ENCODE data around the gene VILL. TPM values are rescaled to one million over a fixed set of nuclear protein-coding genes. Genes with fewer than 3 reads are reported as not detected.

The VILL gene
- total RNA-seq, 1 experiment from 2014 or later: 1.2 TPM

DNA sequence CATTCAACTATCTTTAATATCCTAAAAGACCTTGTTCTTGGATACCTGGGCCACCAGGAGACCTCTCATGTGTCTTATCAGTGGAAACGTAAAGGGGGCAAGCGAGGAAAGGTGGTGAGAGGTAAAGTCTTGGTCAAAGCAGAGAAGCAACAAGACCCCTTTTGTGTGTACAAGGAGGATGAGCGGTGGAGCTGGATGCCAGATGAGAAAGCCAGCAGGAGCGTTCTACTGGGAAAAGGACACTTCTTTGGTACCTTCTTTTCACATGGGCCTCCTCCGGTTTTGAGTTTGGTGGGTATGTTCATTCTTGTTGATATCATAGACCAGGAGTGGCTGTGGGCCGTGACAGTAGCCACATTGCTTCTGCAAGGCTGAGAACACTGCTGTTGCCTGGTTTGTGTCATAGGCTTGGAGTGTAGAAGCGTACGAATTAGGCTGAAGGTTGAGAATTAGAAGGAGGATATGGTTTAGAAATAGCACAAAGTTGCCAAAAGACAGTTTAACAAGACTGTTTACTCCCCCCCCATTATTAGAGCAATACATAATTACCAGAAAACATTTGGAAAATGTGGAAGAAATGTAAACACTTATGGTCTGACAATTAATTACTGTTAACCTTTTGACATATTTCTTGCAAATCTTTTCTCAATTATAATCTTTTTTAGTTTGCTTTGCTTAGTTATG lies 46.8 kb upstream of the VILL start:
- Histone ChIP-seq H4K20me1 (ENCODE audit: insufficient read depth) (no peaks in the 10 kb centered on the region), H3K79me2 (ENCODE audit: insufficient read depth, low read length) (no peaks in the 10 kb centered on the region)

More for the DNA sequence above, 46.8 kb upstream of the VILL start:
- Histone ChIP-seq H3K4me3 (replicated peaks in 1 of 2; ENCODE audit: low read depth in 1 of 2, low read length in 2 of 2) (no peak overlapping the region), H3K9me2 (ENCODE audit: insufficient read depth) (no peaks in the 10 kb centered on the region), H3K27me3 (ENCODE audit: insufficient read depth, low read length) (no peaks in the 10 kb centered on the region), H3K9ac (ENCODE audit: low read length) (no peak overlapping the region), H3K4me2 (ENCODE audit: low read length) (no peak overlapping the region), H3K36me3 (ENCODE audit: control insufficient read depth in 1 of 2, insufficient read depth in 2 of 2, low read length in 2 of 2) (no peaks in the 10 kb centered on the region), H3K9me3 (ENCODE audit: control insufficient read depth in 1 of 2, insufficient read depth in 1 of 2, low read depth in 1 of 2, low read length in 2 of 2) (no peaks in the 10 kb centered on the region), H3K27ac (ENCODE audit: low read depth, low read length) (no peak overlapping the region; the same call in 1 of the 2 replicates), H2AFZ (ENCODE audit: low read depth, low read length, poor library complexity, severe bottlenecking) (no peak overlapping the region), H3K4me1 (ENCODE audit: control insufficient read depth in 1 of 2, insufficient read depth in 2 of 2, low read length in 2 of 2) (peaks cover 56 to 58% of the 10 kb centered on the region in 2 experiments)
- intact Hi-C loops (cut with micrococcal nuclease): no loop called here
- POLR2A ChIA-PET: no interaction called here
- no peak for DNase-seq (ENCODE audit: low read depth, low spot score)
- BruUV-seq (replicated peaks): no TSS peak
- no peak for ATAC-seq
- TF ChIP-seq EZH2 (IDR thresholded peaks at IDR 0.05): no peak
- no peak for TF ChIP-seq CBX3 (IDR thresholded peaks at IDR 0.05; ENCODE audit: low read depth)
- no peak for TF ChIP-seq ELF1 (IDR thresholded peaks at IDR 0.05; ENCODE audit: borderline replicate concordance, low read depth)
- TF ChIP-seq, protein P1, sequence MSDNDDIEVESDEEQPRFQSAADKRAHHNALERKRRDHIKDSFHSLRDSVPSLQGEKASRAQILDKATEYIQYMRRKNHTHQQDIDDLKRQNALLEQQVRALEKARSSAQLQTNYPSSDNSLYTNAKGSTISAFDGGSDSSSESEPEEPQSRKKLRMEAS (IDR thresholded peaks at IDR 0.05): no peak
- TF ChIP-seq ATF3 (IDR thresholded peaks at IDR 0.05): no peak
- no peak for TF ChIP-seq EGR1 (IDR thresholded peaks at IDR 0.05; ENCODE audit: low read depth)
- no peak for TF ChIP-seq CEBPB (IDR thresholded peaks at IDR 0.05; ENCODE audit: low read depth)
- TF ChIP-seq RAD21 (IDR thresholded peaks at IDR 0.05; ENCODE audit: low read depth): no peak
- no peak for TF ChIP-seq ZNF274 (IDR thresholded peaks at IDR 0.05; ENCODE audit: low read depth, low read length)
- TF ChIP-seq ZFX (IDR thresholded peaks at IDR 0.05): no peak
- TF ChIP-seq SIN3A (IDR thresholded peaks at IDR 0.05; ENCODE audit: low read depth): no peak
- TF ChIP-seq POLR2AphosphoS5 (IDR thresholded peaks at IDR 0.05; ENCODE audit: low read depth, low read length): no peak
- TF ChIP-seq, protein P2, sequence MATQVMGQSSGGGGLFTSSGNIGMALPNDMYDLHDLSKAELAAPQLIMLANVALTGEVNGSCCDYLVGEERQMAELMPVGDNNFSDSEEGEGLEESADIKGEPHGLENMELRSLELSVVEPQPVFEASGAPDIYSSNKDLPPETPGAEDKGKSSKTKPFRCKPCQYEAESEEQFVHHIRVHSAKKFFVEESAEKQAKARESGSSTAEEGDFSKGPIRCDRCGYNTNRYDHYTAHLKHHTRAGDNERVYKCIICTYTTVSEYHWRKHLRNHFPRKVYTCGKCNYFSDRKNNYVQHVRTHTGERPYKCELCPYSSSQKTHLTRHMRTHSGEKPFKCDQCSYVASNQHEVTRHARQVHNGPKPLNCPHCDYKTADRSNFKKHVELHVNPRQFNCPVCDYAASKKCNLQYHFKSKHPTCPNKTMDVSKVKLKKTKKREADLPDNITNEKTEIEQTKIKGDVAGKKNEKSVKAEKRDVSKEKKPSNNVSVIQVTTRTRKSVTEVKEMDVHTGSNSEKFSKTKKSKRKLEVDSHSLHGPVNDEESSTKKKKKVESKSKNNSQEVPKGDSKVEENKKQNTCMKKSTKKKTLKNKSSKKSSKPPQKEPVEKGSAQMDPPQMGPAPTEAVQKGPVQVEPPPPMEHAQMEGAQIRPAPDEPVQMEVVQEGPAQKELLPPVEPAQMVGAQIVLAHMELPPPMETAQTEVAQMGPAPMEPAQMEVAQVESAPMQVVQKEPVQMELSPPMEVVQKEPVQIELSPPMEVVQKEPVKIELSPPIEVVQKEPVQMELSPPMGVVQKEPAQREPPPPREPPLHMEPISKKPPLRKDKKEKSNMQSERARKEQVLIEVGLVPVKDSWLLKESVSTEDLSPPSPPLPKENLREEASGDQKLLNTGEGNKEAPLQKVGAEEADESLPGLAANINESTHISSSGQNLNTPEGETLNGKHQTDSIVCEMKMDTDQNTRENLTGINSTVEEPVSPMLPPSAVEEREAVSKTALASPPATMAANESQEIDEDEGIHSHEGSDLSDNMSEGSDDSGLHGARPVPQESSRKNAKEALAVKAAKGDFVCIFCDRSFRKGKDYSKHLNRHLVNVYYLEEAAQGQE (IDR thresholded peaks at IDR 0.05; ENCODE audit: low read depth): no peak
- TF ChIP-seq TCF7L2 (IDR thresholded peaks at IDR 0.05; ENCODE audit: borderline replicate concordance, extremely low read depth, insufficient read depth, insufficient read length): no peak
- TF ChIP-seq SP1 (IDR thresholded peaks at IDR 0.05; ENCODE audit: low read depth): no peak
- no peak for TF ChIP-seq CTCF (IDR thresholded peaks at IDR 0.05 in 2 of 3, conservative IDR thresholded peaks at IDR 0.05 in 1 of 3; ENCODE audit: borderline replicate concordance in 1 of 3, insufficient read depth in 1 of 3, low read depth in 2 of 3, low read length in 2 of 3)
- CTCF ChIA-PET: interaction anchor here (1.1 kb wide), 1 partner anchor 31 kb away, joined by 3 read pairs; no protein-coding TSS in a partner anchor
- RAD21 ChIA-PET (ENCODE audit: low non-redundant PET in 1 of 2, low total read pairs in 2 of 2, uncharacterized antibody in 2 of 2, unreplicated experiment in 2 of 2): no interaction called here
